ENCODE measurements around the gene PDIA4. TPM values are rescaled to one million over a fixed set of nuclear protein-coding genes. Genes with fewer than 3 reads are reported as not detected.

PDIA4 gene
- total RNA-seq, 4 donors from 2014 or later: 35.9 to 55.9 (median 47.9) TPM

- intact Hi-C loops (cut with DNase I; ENCODE audit: low total_unique reads): loop anchor here (10.0 kb wide), 1 partner anchor 55 kb away; no protein-coding TSS in a partner anchor
- no peak for TF ChIP-seq POLR2A (IDR thresholded peaks at IDR 0.05)
- TF ChIP-seq, protein P1, sequence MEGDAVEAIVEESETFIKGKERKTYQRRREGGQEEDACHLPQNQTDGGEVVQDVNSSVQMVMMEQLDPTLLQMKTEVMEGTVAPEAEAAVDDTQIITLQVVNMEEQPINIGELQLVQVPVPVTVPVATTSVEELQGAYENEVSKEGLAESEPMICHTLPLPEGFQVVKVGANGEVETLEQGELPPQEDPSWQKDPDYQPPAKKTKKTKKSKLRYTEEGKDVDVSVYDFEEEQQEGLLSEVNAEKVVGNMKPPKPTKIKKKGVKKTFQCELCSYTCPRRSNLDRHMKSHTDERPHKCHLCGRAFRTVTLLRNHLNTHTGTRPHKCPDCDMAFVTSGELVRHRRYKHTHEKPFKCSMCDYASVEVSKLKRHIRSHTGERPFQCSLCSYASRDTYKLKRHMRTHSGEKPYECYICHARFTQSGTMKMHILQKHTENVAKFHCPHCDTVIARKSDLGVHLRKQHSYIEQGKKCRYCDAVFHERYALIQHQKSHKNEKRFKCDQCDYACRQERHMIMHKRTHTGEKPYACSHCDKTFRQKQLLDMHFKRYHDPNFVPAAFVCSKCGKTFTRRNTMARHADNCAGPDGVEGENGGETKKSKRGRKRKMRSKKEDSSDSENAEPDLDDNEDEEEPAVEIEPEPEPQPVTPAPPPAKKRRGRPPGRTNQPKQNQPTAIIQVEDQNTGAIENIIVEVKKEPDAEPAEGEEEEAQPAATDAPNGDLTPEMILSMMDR (IDR thresholded peaks at IDR 0.05): no peak
- no peak overlapping the region for H3K4me3 ChIP-seq (ENCODE audit: low read depth, poor library complexity, severe bottlenecking)
- no peak for DNase-seq (ENCODE audit: low spot score in 2 of 2)
- 27 to 28% methylated on average over 1 of the region's 1 CpG for WGBS, 2 donors
These were observed 31.9 kb upstream of the PDIA4 start for GRCh38 chr7:149060156-149060555.

- WGBS, 2 donors: 93 to 95% methylated on average over 8 of the region's 8 CpGs
- intact Hi-C loops (cut with DNase I; ENCODE audit: low total_unique reads): no loop called here
These were observed 25.6 kb upstream of the PDIA4 start for GRCh38 chr7:149053885-149054284.

GRCh38 chr7:149053384-149053783, 25.1 kb upstream of the PDIA4 start:
- 89 to 91% methylated on average over 1 of the region's 1 CpG for WGBS, 2 donors
- DNase-seq (ENCODE audit: low spot score in 2 of 2): no peak
- no peak overlapping the region for H3K4me3 ChIP-seq (ENCODE audit: low read depth, poor library complexity, severe bottlenecking)
- intact Hi-C loops (cut with DNase I; ENCODE audit: low total_unique reads): no loop called here
- TF ChIP-seq, protein P1 (IDR thresholded peaks at IDR 0.05): no peak
- no peak for TF ChIP-seq POLR2A (IDR thresholded peaks at IDR 0.05)

More at GRCh38 chr7:149053885-149054284, 25.6 kb upstream of the PDIA4 start:
- TF ChIP-seq POLR2A (IDR thresholded peaks at IDR 0.05): no peak
- TF ChIP-seq, protein P1 (IDR thresholded peaks at IDR 0.05): no peak
- DNase-seq (ENCODE audit: low spot score in 2 of 2): no peak
- no peak overlapping the region for H3K4me3 ChIP-seq (ENCODE audit: low read depth, poor library complexity, severe bottlenecking)

DNA sequence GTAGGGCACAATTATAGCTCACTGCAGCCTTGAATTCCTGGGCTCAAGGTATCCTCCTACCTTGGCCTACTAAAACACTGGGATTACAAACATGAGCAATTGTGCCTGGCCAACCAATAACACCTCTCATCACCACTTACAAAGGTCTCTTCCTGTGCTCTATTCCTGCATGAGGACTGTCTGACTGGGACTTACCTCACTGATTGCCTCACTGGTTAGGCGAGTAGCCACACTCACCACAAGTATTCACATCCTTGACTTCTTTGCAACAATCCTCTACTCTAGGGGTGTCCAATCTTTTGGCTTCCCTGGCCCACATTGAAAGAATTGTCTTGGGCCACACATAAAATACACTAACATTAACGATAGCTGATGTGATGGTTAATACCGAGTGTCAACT, 22.6 kb upstream of the PDIA4 start:
- 89 to 91% methylated on average over 3 of the region's 3 CpGs for WGBS, 2 donors
- no peak overlapping the region for H3K4me3 ChIP-seq (ENCODE audit: low read depth, poor library complexity, severe bottlenecking)
- intact Hi-C loops (cut with DNase I; ENCODE audit: low total_unique reads): no loop called here
- TF ChIP-seq, protein P1 (IDR thresholded peaks at IDR 0.05): no peak
- no peak for TF ChIP-seq POLR2A (IDR thresholded peaks at IDR 0.05)
- DNase-seq (ENCODE audit: low spot score in 2 of 2): no peak

DNA sequence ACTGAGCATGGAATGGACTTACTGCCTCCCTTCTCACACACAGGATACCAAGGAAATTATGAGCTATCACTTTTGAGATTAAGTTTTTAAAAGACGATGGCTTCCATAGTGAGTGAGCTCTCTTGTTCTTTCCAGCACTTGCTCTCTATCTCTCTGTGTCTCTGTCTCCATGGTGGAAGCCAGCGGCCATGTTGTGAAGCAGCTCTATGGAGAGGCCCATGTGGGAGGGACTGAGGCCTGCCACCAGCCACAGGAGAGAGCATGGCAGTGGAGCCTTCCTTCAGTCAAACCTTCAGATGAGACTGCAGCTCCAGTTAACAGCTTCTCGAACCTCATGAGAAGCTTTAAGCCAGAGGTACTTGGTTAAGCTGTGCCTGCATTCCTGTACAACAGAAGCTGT, 20.5 kb upstream of the PDIA4 start:
- H3K4me3 ChIP-seq (ENCODE audit: low read depth, poor library complexity, severe bottlenecking): no peak overlapping the region
- TF ChIP-seq, protein P1 (IDR thresholded peaks at IDR 0.05): no peak
- TF ChIP-seq POLR2A (IDR thresholded peaks at IDR 0.05): no peak
- DNase-seq (ENCODE audit: low spot score in 2 of 2): no peak
- 96 to 97% methylated on average over 3 of the region's 3 CpGs for WGBS, 2 donors
- intact Hi-C loops (cut with DNase I; ENCODE audit: low total_unique reads): no loop called here

DNA sequence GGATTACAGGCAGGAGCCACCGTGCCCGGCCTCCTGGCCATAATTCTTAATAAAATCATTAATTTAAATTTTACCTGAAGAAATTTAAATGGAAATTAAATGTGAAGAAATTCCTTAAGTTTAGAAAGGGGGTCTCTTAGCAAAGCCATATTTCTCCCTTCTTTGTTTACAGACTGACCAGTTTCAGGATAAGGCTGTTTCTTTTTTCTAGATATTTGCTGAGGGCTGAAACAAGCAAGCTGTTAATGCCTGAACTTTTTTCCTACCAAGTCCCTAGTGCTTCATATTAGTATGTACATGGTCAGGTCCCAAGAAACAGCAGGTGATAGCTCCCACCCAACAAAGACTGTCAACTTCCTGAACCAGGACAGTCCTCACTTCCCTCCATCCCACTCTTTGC, 18.1 kb upstream of the PDIA4 start:
- intact Hi-C loops (cut with DNase I; ENCODE audit: low total_unique reads): no loop called here
- WGBS, 2 donors: 91 to 95% methylated on average over 2 of the region's 2 CpGs
- TF ChIP-seq, protein P1 (IDR thresholded peaks at IDR 0.05): no peak
- TF ChIP-seq POLR2A (IDR thresholded peaks at IDR 0.05): no peak
- DNase-seq (ENCODE audit: low spot score in 2 of 2): no peak
- H3K4me3 ChIP-seq (ENCODE audit: low read depth, poor library complexity, severe bottlenecking): no peak overlapping the region
